Measurements from ENCODE around the gene DSG4.
A peak's percentile ranks its signal among the peaks of the same experiment; 100 is the strongest.

DSG4 gene

GRCh38 chr18:31410716-31411483 lies 34.3 kb downstream of the DSG4 start:
- no peak for DNase-seq

- no peak for DNase-seq
Observed at GRCh38 chr18:31413137-31413536, 36.6 kb downstream of the DSG4 start.

GRCh38 chr18:31417850-31418249 lies 41.3 kb downstream of the DSG4 start:
- no peak for DNase-seq

- DNase-seq: no peak
Observed at GRCh38 chr18:31419457-31419932, 42.9 kb downstream of the DSG4 start.

GRCh38 chr18:31420032-31420431 lies 43.5 kb downstream of the DSG4 start:
- no peak for DNase-seq

- no peak for DNase-seq
Observed at GRCh38 chr18:31420524-31420923, 43.9 kb downstream of the DSG4 start.

- DNase-seq: peak; percentile 30
Observed at GRCh38 chr18:31424383-31424988, 47.9 kb downstream of the DSG4 start.

GRCh38 chr18:31426021-31426420 lies 49.4 kb downstream of the DSG4 start:
- DNase-seq: no peak

GRCh38 chr18:31426871-31427406 lies 50.4 kb downstream of the DSG4 start:
- DNase-seq: no peak

GRCh38 chr18:31428211-31428610 lies 51.6 kb downstream of the DSG4 start:
- no peak for DNase-seq

GRCh38 chr18:31429623-31430022 lies 53.0 kb downstream of the DSG4 start:
- no peak for DNase-seq

GRCh38 chr18:31430072-31430471 lies 53.5 kb downstream of the DSG4 start:
- no peak for DNase-seq

GRCh38 chr18:31430554-31430953 lies 54.0 kb downstream of the DSG4 start:
- no peak for DNase-seq

GRCh38 chr18:31432316-31432715 lies 55.7 kb downstream of the DSG4 start:
- DNase-seq: no peak

- DNase-seq: no peak
Observed at GRCh38 chr18:31436825-31437224, 60.2 kb downstream of the DSG4 start.

GRCh38 chr18:31438402-31438801 lies 61.8 kb downstream of the DSG4 start:
- DNase-seq: no peak

- DNase-seq: no peak
Observed at GRCh38 chr18:31439807-31440325, 63.3 kb downstream of the DSG4 start.

GRCh38 chr18:31440787-31441186 lies 64.2 kb downstream of the DSG4 start:
- DNase-seq: no peak

GRCh38 chr18:31441493-31441892 lies 64.9 kb downstream of the DSG4 start:
- DNase-seq: no peak

GRCh38 chr18:31444142-31444541 lies 67.6 kb downstream of the DSG4 start:
- no peak for DNase-seq

- DNase-seq: no peak
Observed at GRCh38 chr18:31445908-31446307, 69.3 kb downstream of the DSG4 start.

- no peak for DNase-seq
Observed at GRCh38 chr18:31446854-31447253, 70.3 kb downstream of the DSG4 start.

GRCh38 chr18:31447530-31448191 lies 71.1 kb downstream of the DSG4 start, which contains the start of gene DSG3:
Gene DSG3, plus strand, starts transcription at chr18:31447741. Its CDS starts 137 bp downstream, at chr18:31447878.
- no peak for DNase-seq
